Germinal center (tissue), 1 donor: ENCODE data around the gene TCF7.

Experiments
- DNase-seq: peaks from one replicate; pipeline ENCODE4 v3.0.0; 2012; ENCODE audit warnings: mixed read lengths, low spot score

Gene TCF7

DNA sequence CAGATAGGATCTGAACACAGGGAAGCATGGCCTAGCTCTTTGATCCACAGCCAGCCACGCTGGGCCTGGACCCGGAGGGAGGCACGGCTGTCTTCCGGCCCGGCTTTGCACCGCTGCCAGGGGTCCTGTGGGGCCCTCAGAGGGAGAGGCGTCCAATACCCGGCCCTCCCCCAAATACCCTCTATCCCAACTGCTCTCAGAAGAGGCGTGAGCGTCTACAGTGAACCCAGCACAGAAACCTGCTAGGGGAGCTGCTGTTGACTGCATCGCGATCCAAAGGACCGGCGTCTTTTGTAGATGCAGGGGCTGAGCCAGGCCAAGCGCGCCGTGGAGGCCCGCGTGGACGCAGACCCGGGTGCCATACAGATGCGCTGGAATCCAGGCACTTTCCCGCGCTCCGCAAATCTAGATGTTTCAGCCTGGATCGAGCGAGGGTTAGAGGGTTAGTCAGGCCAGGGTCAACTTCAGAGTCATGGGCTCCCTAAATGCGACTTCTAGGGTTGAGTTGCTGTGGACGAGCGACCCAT, 1.1 kb upstream of the TCF7 start:
- DNase-seq = no peak

DNA sequence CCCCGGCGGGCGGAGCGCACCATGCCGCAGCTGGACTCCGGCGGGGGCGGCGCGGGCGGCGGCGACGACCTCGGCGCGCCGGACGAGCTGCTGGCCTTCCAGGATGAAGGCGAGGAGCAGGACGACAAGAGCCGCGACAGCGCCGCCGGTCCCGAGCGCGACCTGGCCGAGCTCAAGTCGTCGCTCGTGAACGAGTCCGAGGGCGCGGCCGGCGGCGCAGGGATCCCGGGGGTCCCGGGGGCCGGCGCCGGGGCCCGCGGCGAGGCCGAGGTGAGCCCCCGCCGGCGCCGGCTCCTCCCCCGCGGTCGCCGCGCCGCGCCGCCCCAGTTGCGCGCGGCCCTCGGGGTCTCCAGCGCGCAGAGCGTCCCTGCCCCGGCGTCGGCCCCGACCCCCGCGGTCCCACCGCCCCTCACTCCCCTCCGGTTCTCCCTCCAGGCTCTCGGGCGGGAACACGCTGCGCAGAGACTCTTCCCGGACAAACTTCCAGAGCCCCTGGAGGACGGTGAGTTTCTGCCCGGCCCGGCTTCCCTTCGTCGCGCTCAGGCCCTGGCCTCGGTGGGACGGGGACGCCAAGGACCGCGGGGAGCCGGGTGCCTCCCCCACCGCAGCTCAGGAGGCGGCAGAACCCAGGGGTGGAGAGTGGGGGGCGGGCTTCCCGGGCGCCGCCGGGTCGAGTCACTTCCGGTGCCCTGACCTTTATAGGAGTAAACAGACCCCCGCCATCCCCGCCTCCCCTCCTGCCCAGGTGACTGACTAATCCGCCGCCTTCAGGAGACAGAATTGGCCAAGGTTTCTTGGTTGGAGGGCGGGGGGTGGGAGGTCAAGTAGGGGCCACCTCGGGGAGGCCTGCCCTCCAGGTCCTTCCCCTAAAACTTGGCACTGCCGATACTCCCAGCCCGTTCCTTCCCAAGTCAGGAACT, 665 bp downstream of the TCF7 start:
- no peak for DNase-seq

DNA sequence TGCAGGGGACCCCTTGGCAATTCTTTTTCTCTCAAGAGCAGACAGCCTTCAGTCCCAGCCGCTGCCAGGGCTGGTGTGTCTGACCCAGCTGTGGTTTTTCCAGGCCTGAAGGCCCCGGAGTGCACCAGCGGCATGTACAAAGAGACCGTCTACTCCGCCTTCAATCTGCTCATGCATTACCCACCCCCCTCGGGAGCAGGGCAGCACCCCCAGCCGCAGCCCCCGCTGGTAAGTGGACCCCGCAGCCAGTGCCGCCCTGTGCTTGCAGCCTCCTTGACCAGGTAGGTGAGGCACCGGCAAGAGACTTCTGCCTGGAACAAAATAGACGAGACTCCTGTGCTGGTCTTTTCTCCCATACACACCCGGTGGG, 1.3 kb downstream of the TCF7 start:
- DNase-seq = no peak

DNA sequence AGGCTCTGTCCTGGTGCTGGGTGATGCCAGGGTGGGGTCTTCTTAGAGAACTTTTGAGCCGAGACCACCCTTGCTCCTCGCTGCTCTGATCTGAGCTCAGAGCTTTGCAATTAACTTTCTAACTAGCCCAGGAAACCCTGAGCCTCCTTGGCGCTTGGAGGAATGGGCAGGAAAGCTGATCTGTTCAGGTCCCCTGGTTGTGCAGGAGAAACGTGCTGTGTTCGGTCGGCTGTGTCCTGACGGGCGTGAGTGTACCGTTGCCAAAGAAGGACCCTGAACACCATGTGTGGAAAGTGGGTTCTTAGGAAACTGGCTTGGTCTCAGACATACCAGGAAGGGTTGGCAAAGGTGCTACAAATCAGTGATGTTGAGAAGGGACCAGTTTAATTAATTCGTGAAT, 1.8 kb downstream of the TCF7 start:
- DNase-seq = no peak

DNA sequence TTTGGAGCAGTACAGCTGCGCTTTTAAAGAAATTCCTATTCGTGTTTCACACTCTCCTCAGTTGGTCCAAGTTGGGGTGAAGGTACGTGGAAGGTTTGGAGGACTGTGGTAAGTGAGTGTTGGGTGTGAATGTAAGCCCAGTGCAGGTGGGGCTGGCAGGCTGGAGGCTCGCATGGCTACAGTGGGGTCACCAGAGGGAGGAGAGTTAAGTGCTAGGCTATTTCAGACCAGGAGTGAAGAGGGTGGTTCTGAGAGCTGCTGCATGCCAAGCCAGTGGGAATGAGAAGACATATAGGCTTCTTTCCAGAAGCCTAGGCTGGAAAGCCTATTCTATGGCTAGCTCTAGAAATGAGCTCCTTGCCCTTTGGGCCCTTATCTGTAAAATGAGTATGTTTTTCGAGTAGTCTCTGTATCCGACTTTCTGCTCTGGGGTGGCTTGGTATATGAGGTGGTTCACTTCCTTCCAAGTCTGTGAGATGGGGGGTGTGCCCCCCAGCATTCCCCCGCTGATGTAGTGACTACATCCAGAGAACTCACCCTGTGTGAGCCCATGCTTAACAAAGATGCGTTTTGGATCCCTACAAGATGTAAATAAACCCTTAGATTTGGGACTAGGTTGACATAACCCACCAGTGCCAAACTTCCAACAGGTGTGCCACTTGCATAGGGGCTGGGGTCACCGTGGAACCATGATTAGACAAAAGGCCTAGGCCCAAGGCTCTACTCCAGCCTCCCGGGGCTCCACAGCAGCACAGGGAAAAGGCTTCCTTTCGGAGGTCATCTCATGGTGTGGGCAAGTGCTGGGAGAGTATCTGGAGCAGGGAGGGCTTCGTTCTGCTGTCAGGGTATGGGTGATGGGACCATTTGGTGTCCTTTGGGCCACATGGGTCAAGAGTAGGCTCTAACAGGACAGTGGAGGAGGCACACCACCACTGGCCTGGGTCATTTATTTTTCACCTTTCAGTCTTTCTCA, 2.6 kb downstream of the TCF7 start:
- DNase-seq = no peak

DNA sequence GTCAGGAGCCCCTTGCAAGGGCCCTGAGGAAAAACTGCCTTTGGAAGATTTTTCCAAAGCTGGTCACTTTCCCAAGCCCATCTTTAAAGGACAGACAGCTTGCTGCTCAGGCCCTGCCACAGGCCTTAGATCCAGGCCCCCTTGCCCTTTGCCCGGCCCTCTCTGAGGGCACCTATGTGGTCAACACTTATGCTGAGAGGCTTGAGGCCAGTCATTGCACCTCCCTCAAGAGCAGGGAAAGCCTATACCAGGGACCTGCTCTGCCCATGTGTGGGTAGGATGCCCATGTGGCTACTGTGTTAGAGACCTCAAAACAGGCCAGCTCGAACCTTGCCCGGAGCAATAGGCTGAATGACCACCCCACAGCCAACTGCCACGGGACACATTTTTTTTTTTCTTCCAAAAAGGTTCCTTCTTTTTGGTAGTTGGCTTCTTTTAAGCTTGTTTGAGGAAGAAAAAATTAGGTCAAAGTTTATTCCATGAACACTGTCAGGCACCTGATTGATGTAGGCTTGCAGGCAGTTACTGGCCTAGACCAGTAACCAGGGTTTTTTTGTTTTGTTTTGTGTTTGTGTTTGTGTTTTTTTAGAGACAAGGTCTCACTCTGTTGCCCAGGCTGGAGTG, 3.8 kb downstream of the TCF7 start:
- no peak for DNase-seq

DNA sequence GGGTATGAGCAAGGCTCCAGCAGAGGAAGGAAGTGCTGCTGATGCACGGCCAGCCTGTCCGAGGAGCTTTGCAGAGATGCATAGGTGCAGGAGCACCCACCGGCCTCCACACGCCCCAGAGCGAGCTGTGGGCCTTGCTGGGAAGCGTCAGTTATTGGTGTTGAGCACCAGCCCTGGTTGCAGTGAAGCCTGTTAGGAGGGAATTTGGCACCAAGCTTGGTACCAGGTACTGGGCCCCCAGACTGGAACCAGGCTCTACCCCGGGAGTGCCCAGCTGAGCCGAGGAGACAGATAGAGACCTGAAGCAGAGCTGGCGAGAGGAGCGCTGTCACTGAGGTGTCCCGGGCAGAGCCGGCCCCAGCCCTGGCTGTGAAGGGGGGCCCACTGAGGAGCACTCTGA, 5.2 kb downstream of the TCF7 start:
- DNase-seq = no peak

DNA sequence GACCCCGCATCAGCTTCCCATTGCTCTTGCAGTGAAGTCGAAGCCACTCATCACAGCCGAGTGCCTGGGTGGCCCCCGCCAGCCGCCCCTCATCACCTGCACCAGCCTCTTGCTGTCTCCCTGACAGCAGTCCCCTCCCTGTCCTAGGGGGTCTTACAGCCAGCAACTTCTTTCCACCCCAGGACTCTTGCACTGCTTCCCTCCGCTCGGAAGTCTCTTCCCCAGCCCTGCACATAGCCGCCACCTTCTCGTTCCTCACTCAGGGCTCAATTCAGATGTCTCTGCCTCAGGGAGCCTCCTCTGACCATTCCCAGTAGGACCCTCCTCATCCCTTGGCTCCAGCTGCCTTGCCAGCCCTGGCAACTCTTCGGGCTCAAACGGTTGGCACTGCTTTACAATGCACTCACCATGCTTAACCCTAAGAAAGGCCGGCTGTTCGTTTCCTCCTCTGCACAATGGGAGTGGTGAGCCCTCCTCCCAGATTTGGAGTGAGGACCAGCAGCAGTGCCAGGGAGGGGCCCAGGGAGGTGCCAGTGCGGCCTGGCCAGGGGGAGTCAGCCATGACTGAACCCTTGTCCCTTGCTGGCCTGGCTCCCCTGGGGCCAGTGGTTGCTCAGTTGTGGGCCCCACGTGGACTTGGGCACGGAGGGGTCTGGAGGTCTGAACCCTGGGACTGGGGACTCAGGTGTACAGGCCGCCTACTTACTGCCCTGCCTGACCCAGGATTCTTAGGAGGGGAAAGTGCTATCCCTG, 6.1 kb downstream of the TCF7 start:
- DNase-seq = no peak

DNA sequence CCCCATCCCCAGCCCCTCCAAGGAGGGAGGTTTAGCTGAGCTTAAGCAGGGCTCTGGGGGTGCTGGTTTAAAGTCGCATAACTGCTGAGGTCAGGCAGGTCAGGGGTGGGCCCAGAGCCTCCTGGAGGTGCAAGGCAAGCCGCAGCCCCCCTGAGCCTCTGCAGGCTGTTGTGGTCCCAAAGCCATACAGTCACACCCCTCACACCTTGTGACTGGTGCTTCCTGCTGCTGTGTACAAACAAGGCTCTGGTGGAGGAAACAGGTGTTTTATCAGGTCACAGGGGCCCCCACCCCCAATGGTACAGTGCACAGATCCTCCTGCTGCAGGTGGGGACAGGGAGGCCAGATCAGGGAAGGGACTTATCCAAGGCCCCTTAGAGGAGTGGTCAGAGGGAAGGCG, 8.0 kb downstream of the TCF7 start:
- DNase-seq = no peak

DNA sequence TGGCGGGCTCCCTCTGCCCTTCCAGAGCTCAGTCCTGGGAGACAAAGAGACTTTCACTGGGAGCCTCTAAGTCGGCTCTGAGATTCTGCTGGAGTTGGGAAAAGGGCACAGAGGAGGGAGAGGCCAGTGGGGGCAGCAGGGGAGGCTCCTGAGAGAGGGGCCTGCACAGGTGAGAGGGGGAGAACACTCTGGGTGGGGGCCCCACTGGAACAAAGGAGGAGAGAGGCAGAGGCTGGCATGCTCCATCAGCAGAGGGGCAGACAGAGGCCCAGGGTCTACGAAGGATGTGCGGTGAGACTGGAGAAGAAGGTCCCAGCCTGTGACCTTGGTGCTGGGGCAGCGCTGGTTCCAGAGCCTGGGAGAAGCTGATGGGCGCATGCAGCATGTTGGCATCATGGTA, 8.9 kb downstream of the TCF7 start:
- DNase-seq = no peak

DNA sequence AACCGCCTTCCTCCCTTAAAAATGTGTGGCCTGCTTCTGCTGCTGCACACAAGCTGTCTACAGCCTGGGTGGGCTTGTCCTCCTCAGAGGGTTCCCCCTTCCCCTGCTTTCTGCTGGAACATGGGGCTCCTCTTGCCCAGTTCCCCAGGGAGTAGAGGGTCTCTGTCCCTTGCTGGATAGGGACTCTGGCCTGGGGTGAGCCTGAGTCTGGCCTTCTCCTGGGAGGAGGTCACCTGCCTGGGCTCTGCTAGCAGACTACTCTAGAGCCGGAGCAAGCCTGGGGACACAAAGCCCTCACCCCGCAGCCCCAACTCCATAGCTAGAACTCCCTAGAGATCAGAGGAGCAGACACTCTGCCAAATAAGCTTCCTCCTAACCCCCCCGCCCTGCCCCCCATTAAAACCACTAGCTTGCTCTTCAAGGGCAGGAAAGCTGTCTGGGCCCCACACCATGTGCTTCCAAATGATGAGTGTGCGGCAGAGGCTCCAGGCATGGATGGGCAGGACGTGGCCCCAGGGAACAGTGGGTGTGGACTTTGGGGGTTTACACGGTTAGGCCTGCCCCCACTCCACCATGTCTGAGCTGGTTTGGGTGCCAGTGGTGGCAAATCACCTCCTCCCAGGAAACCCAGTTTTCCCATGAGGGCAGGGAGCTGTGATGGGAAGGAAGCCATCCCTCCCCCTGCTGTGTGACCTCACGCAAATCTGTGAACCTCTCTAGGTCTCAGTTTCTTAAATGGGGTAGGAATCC, 10.0 kb downstream of the TCF7 start:
- DNase-seq = no peak

DNA sequence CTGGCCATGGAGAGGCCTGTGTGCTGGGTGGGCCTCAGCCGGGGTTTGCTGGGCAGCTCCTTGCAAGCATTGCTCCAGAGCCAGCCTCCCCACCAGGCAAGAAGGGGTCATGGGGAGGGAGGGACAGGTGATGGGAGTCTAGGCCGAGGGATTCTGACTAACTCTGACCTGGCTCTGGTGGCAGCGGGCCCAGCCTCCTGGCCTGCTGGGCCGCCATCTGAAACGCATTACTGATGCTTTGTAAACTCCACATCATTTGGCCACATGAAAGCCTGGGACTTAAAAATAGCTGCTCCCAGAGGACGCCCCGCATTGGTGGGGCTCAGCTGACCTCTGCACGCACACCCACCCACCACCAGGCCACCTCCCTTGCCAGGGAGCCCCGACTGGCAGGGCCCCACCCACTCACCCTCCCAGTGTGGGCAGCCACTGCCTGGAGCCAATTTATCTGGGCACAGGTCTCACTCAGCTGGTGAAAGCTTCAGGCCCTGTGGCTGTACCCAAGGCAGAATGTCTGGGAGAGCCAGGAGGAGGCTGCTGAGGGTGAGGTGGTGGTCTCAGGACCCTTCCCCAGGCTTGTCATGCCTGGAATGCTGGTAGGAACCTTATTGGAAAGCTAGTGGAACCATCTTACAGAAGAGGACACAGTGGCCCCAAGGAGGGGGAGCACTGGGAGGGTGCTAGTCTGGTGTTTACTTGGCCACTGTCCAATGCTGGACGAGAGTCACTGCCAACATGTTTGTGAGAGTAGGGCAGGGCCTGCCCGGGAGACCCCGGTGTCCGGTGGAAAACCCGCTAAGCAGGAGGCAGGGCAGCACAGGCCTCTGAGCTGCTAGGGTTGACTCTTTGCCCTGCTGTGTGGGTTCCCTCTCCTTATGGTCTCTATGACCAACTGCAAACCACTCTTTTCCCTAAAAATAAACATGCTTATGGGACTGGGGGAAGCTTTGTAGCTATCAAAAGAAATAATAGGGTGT, 10.8 kb downstream of the TCF7 start:
- DNase-seq = no peak

DNA sequence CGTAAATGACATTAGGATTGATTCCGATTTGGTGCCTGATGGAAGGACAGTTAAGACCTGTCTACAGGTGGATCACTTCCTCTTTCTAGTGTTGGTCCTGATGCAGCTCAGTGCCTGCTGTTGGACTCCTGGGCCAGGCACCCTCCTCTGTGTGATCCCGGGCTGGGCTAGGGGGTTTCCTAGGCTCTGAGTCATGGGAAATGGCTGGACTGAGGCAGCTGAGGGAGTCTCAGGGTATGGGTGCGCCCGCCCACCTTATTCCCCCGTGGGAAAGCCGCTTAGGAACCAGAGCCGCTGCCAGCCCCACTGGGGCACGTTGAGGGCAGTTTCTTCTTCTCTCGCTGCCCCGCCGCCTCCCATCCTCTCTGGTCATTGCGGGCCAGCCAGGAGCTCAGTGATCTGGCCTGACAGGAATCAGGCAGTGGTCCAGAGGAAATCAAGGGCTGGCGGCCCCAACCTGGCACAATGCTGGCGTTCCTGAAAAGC, 12.9 kb downstream of the TCF7 start:
- DNase-seq = no peak

DNA sequence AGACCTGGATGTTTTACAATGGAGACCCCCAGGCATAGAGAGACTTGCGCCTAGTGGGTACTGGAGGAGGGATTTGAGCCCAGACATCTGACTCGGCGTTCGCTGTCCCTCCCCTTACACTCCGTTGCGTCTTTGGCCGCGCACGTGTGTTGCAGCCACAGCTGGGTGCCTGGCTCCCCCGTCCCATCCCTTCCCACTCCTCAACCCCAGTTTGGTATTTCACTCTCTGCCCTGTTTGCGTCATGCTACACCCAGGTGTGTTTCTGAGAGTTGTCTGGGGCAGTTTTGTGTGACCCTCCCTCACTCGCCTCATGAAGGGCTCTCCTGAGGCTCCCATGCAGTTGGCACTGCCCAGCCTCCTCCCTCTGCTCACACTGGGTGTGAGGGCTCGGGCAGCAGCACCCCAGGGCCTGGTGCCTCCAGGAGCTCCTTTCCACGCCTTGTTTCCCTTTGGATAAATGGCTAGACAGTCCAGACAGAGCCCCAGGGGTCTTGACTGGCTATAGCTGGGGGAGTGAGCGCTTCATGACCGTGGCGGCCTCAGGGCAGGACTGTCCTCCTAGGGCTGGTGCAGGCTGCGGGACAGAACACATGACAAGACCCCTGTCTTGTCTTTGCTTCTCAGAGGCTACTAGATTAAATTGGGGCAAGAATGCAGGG, 13.6 kb downstream of the TCF7 start:
- DNase-seq = no peak

DNA sequence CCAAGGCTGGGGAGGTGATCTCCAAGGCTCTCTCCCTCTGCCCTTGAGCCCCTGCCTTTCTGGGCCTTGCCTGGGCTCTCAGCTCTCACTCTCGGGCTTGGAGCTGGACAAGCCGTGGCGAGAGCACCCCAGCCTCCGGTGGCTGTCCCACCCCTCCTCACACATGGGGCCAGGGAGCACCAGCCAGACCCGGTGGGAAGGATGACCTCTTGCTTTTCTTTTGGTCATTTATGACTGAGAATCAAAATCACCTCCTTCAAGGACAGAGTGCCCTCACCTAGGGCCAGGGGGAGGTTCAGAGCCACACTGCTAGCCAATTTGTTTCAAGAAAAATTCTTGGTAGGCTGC, 14.1 kb downstream of the TCF7 start:
- no peak for DNase-seq

DNA sequence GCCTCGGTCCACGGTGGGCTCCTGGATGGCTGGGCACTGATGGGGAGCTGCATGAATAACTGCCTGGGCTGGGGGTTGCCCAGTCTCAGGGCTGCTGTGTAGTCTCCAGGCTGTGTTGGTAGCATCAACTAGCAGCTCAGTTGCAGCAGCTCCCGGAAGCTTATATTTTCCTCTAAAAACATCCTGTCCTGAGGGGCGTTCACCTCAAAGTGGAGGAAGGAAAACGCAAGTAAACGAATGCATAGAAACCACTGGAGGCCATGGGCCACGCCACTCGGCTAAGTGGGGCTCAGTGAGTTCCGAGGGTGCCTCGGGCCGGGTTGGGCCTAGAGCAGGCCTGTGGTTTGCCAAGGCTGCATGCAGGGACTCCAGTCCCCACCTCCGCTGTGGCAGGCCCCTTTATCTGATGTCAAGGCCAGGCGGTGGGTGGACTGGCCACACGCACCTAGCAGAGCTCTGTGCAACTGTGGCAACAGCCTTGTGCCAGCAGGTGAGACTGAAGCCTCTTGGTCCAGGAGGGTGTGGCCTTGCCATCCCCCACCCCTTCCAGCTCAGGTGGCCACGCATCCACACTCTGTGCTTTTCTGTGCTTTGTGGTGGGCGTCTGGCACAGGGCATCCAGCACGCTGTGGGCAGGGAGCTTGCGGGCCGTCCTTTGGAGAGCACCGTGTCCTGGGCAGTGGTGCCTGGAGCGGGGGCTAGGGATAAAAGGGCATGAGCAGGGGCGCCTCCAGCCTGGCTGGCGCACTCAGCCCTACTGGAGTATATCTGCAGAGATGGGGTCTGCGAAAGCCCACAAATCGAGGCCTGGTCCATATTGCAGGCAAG, 15.1 kb downstream of the TCF7 start:
- DNase-seq = no peak

DNA sequence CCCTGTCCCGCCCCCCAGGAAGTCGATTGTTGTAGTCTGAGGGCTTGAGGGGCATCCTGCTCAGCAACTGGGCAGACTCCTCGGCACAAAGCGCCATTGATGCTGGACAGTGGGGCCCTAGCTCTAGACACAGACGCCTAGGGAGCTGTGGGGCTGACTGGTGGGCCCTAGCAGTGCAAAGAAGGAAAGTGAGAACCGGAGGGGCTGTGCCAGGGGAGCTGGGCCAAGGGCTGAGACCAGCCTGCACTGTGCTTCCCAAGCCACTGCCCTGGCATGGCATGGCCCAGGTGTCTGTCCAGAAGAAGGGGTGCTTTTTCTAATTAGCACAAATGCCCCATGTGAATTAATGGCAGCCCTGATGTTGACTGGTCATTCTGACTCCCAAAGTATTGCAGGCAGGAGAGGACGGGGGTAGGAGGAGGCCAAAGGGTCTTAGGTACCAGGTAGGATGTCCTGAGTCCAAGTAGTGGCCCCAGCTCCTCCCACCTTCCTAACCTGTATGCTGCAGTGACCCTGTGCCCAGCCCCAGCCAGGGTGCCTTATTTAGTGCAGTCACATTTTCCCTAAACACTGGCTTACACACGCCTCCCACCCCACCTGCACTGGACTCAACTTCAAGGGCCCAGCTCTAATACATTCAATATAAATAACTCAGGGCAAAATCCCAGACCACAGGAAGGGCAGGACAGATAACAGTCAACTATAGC, 15.9 kb downstream of the TCF7 start:
- DNase-seq = no peak
